M059J (cell line): Measurements from ENCODE around the gene PAXX. TPM values are rescaled to one million over a fixed set of nuclear protein-coding genes. Genes with fewer than 3 reads are reported as not detected.
"Not testable (repeated sequence)": the region's sequence is repeated elsewhere in the genome, so short reads cannot be mapped to it uniquely, and the experiment has no call there.

Source experiments
- DNase-seq: peaks from one replicate; pipeline ENCODE4 v3.0.0-alpha.2; 2012; ENCODE audit warnings: low read depth
- total RNA-seq: library from RNA; depleted of rRNA; stranded (reverse); fragments of >200 nt; shearing (Covaris generic); gene quantifications from 2 replicates; pipeline ENCODE4 v1.2.3, GENCODE V29; 2014; rRNA removed

The PAXX gene
- total RNA-seq, 1 experiment from 2014 or later, result 59.0 TPM

- no peak for DNase-seq
These were observed 40.6 kb downstream of the PAXX start for GRCh38 chr9:137032858-137033257.

GRCh38 chr9:137033481-137033880 lies 41.3 kb downstream of the PAXX start:
- DNase-seq, result not testable (repeated sequence)

GRCh38 chr9:137034039-137034708 lies 42.0 kb downstream of the PAXX start:
- no peak for DNase-seq

- peak; percentile 81 for DNase-seq
These were observed 42.7 kb downstream of the PAXX start for GRCh38 chr9:137034709-137035506.

- no peak for DNase-seq
These were observed 43.2 kb downstream of the PAXX start for GRCh38 chr9:137035507-137035834.

GRCh38 chr9:137035937-137036336 lies 43.7 kb downstream of the PAXX start:
- DNase-seq, result no peak

- DNase-seq, result no peak
These were observed 44.8 kb downstream of the PAXX start for GRCh38 chr9:137037035-137037434.

GRCh38 chr9:137037483-137037882 lies 45.3 kb downstream of the PAXX start:
- no peak for DNase-seq

GRCh38 chr9:137038916-137039315 lies 46.7 kb downstream of the PAXX start:
- no peak for DNase-seq

- DNase-seq, result no peak
These were observed 47.6 kb downstream of the PAXX start for GRCh38 chr9:137039611-137040366.

GRCh38 chr9:137040568-137040967 lies 48.3 kb downstream of the PAXX start:
- no peak for DNase-seq

GRCh38 chr9:137041124-137041523 lies 48.9 kb downstream of the PAXX start:
- no peak for DNase-seq

GRCh38 chr9:137042751-137043727 lies 50.8 kb downstream of the PAXX start:
- no peak for DNase-seq

Other genes with a start within 250 kb of the PAXX start
- gene LCN10, start 249.5 kb upstream of the PAXX start, total RNA-seq, result not detected in 2 replicates
- not detected in 2 replicates for gene LCN6, start 243.9 kb upstream of the PAXX start, total RNA-seq
- not detected in 2 replicates for gene LCN8, start 234.2 kb upstream of the PAXX start, total RNA-seq
- gene LCN15, start 227.9 kb upstream of the PAXX start, total RNA-seq, result not detected in 2 replicates
- gene TMEM141, start 201.1 kb upstream of the PAXX start, total RNA-seq, result 63.0 and 84.8 TPM in 2 replicates
- not detected in 2 replicates for gene CCDC183, start 196.1 kb upstream of the PAXX start, total RNA-seq
- gene RABL6, start 184.5 kb upstream of the PAXX start, total RNA-seq, result 55.9 and 75.4 TPM in 2 replicates
- gene AJM1, start 149.9 kb upstream of the PAXX start, total RNA-seq, result 0.15 and 1.1 TPM in 2 replicates
- 81.2 and 95.3 TPM in 2 replicates for gene PHPT1, start 143.0 kb upstream of the PAXX start, total RNA-seq
- gene MAMDC4, start 140.1 kb upstream of the PAXX start, total RNA-seq, result 0.44 TPM in 1 of 2 replicates, not detected in the other
- 567 and 587 TPM in 2 replicates for gene EDF1, start 126.1 kb upstream of the PAXX start, total RNA-seq
- 13.6 and 26.8 TPM in 2 replicates for gene TRAF2, start 105.9 kb upstream of the PAXX start, total RNA-seq
- gene FBXW5, start 47.7 kb upstream of the PAXX start, total RNA-seq, result 78.4 and 117 TPM in 2 replicates
- 0.89 TPM in 1 of 2 replicates, not detected in the other for gene C8G, start 47.2 kb upstream of the PAXX start, total RNA-seq
- 1.2 TPM in 1 of 2 replicates, not detected in the other for gene LCN12, start 40.1 kb upstream of the PAXX start, total RNA-seq
- gene PTGDS, start 14.9 kb upstream of the PAXX start, total RNA-seq, result not detected in 2 replicates
- gene LCNL1, start 9.4 kb upstream of the PAXX start, total RNA-seq, result not detected in 2 replicates
- gene CLIC3, start 4.1 kb downstream of the PAXX start, total RNA-seq, result 11.0 and 18.9 TPM in 2 replicates
- 9.2 and 10.2 TPM in 2 replicates for gene ABCA2, start 35.8 kb downstream of the PAXX start, total RNA-seq
- gene FUT7, start 39.7 kb downstream of the PAXX start, total RNA-seq, result not detected in 2 replicates
- 8.2 and 10.7 TPM in 2 replicates for gene NPDC1, start 53.8 kb downstream of the PAXX start, total RNA-seq
- not detected in 2 replicates for gene ENTPD2, start 61.6 kb downstream of the PAXX start, total RNA-seq
- gene SAPCD2, start 78.1 kb downstream of the PAXX start, total RNA-seq, result 11.8 and 28.5 TPM in 2 replicates
- 6.7 and 12.9 TPM in 2 replicates for gene UAP1L1, start 85.1 kb downstream of the PAXX start, total RNA-seq
- 86.8 and 145 TPM in 2 replicates for gene MAN1B1, start 94.6 kb downstream of the PAXX start, total RNA-seq
- 26.8 and 30.0 TPM in 2 replicates for gene DPP7, start 122.3 kb downstream of the PAXX start, total RNA-seq
- not detected in 2 replicates for gene GRIN1, start 146.7 kb downstream of the PAXX start, total RNA-seq
- not detected in 2 replicates for gene LRRC26, start 177.6 kb downstream of the PAXX start, total RNA-seq
- not detected in 2 replicates for gene TMEM210, start 179.6 kb downstream of the PAXX start, total RNA-seq
- 8.6 and 17.6 TPM in 2 replicates for gene ANAPC2, start 196.1 kb downstream of the PAXX start, total RNA-seq
- 99.7 and 110 TPM in 2 replicates for gene SSNA1, start 196.3 kb downstream of the PAXX start, total RNA-seq
- 4.5 and 8.5 TPM in 2 replicates for gene TPRN, start 208.3 kb downstream of the PAXX start, total RNA-seq
- gene TMEM203, start 213.2 kb downstream of the PAXX start, total RNA-seq, result 68.2 and 68.9 TPM in 2 replicates
- 14.9 and 17.6 TPM in 2 replicates for gene NDOR1, start 213.3 kb downstream of the PAXX start, total RNA-seq
- gene RNF208, start 229.8 kb downstream of the PAXX start, total RNA-seq, result 0.39 TPM in 1 of 2 replicates, not detected in the other
- 0.44 and 1.0 TPM in 2 replicates for gene CYSRT1, start 232.8 kb downstream of the PAXX start, total RNA-seq
- gene RNF224, start 235.1 kb downstream of the PAXX start, total RNA-seq, result not detected in 2 replicates
- 0.10 TPM in 1 of 2 replicates, not detected in the other for gene SLC34A3, start 238.5 kb downstream of the PAXX start, total RNA-seq
- 273 and 381 TPM in 2 replicates for gene TUBB4B, start 248.9 kb downstream of the PAXX start, total RNA-seq